Measurements from ENCODE around the gene UBXN6.

GRCh38 chr19:4445963-4446703 is 11.5 kb downstream of the UBXN6 start:
- TF ChIP-seq, protein P1, sequence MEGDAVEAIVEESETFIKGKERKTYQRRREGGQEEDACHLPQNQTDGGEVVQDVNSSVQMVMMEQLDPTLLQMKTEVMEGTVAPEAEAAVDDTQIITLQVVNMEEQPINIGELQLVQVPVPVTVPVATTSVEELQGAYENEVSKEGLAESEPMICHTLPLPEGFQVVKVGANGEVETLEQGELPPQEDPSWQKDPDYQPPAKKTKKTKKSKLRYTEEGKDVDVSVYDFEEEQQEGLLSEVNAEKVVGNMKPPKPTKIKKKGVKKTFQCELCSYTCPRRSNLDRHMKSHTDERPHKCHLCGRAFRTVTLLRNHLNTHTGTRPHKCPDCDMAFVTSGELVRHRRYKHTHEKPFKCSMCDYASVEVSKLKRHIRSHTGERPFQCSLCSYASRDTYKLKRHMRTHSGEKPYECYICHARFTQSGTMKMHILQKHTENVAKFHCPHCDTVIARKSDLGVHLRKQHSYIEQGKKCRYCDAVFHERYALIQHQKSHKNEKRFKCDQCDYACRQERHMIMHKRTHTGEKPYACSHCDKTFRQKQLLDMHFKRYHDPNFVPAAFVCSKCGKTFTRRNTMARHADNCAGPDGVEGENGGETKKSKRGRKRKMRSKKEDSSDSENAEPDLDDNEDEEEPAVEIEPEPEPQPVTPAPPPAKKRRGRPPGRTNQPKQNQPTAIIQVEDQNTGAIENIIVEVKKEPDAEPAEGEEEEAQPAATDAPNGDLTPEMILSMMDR (IDR thresholded peaks at IDR 0.05; ENCODE audit: control extremely low read depth in 1 of 3, insufficient read depth in 1 of 3, low read depth in 1 of 3, low read length in 3 of 3) = no peak
- no peak for TF ChIP-seq EZH2 (IDR thresholded peaks at IDR 0.05; ENCODE audit: low read depth, low read length, severe bottlenecking)
